Mononuclear cell (primary cell): Measurements from ENCODE around the gene ATP1A4. TPM values are rescaled to one million over a fixed set of nuclear protein-coding genes. Genes with fewer than 3 reads are reported as not detected.

ENCODE experiments used
- H3K27me3 ChIP-seq: 2 replicates; pipeline ENCODE4 v1.6.0; 2011; ENCODE audit warnings: low read length, control low read depth; ENCODE audit not compliant: insufficient read depth
- H3K4me1 ChIP-seq: 2 replicates; pipeline ENCODE4 v1.5.1; 2011; ENCODE audit warnings: mild to moderate bottlenecking, low read length, control low read depth; ENCODE audit not compliant: insufficient read depth
- H3K4me3 ChIP-seq: 2 replicates; pipeline ENCODE4 v1.5.1; 2011; ENCODE audit warnings: mild to moderate bottlenecking, low read length, moderate library complexity
- H3K9me3 ChIP-seq: 2 replicates; pipeline ENCODE4 v1.5.1; 2011; ENCODE audit warnings: low read depth, mild to moderate bottlenecking, control low read depth, low read length
- total RNA-seq: library from RNA; depleted of rRNA; stranded (reverse); fragments of >200 nt; gene quantifications from one replicate; pipeline ENCODE4 v1.2.3, GENCODE V29; 2012

ATP1A4 gene
- total RNA-seq, 1 donor: under 0.01 TPM

DNA sequence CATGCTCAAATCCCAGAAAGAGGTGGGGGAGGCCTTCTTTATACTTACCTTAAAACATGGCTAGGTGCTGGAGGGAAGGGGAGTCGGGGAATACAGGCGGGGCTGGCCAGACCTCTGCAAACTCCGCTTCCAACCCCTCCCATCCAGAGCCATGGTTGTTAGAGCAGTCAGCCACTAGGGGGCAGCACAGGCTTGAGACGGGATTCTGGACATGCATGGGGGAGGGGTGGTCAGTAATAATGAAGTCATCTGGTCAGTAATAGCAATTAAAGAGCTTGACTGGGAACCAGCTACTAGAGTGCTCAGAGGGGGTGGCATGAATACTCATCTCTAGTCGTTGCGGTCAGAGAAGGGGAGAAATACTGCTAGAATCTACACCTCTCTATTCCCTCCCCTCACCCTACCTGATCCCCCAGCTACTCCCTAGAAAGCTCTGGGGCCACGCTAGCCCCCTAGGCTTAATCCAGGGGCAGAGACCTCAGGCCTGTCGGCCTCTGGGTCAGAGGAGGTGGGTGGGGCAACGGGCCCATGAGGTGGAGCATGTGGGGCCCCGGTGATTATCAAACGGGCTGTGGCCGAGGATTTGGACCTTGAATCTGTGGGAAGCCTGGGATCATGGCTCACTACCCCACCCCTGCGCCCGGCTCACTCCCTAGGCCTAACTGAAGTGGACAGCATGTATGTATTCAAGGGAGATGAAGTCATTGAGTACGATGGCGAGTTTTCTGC is 41.9 kb downstream of the ATP1A4 start:
- no peaks in the 10 kb centered on the region for H3K9me3 ChIP-seq
- peaks cover 3% of the 10 kb centered on the region for H3K4me1 ChIP-seq
- H3K4me3 ChIP-seq: no peak overlapping the region
- H3K27me3 ChIP-seq: no peaks in the 10 kb centered on the region

DNA sequence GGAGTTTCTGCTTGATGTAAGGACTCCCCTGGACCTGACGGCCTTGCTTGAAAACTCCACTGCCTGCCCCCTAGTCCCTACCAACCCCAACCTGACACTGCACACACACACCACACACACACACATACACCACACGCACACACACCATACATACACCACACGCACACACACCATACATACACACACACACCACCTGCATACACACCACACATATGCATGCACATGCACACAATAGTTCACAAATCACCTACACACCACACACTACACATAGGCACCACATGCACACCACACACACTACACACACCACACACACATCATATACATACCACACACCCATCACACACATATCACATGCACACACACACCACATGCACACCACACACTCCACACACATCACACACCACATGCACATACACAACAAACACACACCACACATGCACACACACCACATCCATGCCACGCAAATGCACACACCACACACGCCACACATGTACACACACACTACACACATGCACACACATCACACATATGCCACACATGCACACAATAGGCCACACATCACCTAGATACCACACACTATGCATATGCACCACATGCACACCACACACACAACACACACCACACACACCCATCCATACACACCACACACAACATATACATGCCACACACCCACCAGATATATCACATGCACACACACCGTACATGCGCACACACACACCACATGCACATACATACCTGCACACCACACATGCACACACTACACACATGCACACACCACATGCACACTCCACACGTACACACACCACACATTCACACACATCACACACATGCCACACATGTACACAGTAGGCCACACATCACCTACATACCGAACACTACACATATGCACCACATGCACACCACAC is 42.7 kb downstream of the ATP1A4 start:
- H3K4me1 ChIP-seq: peaks cover 3% of the 10 kb centered on the region
- no peak overlapping the region for H3K4me3 ChIP-seq
- no peaks in the 10 kb centered on the region for H3K27me3 ChIP-seq
- H3K9me3 ChIP-seq: no peaks in the 10 kb centered on the region

DNA sequence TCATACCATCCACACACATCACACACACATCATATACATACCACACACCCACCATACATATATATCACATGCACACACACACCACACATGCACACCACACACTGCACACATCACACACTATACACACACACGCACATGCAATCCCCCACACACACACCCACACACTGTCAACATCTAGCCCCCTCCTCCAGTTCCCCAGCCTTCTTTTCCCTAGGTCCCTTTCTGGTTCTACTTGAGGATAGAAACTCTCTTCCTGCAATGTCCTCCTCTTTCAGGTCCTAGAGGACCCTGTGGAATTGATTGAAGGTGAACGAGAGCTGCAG is 43.3 kb downstream of the ATP1A4 start:
- peaks cover 3% of the 10 kb centered on the region for H3K4me1 ChIP-seq
- no peak overlapping the region for H3K4me3 ChIP-seq
- H3K9me3 ChIP-seq: no peaks in the 10 kb centered on the region
- H3K27me3 ChIP-seq: no peaks in the 10 kb centered on the region

DNA sequence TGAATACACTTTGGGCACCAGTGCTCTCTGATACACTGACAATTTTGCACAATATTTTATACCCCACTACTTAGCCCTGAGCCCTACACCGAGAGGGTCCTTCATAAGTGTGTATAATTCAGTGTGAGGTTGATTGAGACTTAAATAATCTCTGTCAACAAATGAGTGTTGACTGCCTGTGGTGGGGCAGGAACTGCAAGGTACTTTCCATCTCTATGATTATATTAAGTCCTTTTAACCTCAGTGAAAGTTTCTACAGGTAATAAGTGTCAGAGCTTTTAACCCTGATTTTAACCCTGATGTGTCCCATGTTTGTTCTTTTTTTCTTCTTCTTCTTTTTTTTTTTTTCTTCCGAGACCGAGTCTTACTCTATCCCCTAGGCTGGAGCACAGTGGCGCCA is 44.7 kb downstream of the ATP1A4 start:
- Histone ChIP-seq H3K27me3 (no peaks in the 10 kb centered on the region), H3K4me3 (no peak overlapping the region)

GRCh38 chr1:160197231-160197630 is 45.8 kb downstream of the ATP1A4 start:
- H3K4me1 ChIP-seq: peaks cover 3% of the 10 kb centered on the region
- H3K27me3 ChIP-seq: no peaks in the 10 kb centered on the region
- H3K9me3 ChIP-seq: no peaks in the 10 kb centered on the region
- H3K4me3 ChIP-seq: no peak overlapping the region

More for the DNA sequence above, 44.7 kb downstream of the ATP1A4 start:
- H3K9me3 ChIP-seq: no peaks in the 10 kb centered on the region
- peaks cover 3% of the 10 kb centered on the region for H3K4me1 ChIP-seq

GRCh38 chr1:160200786-160201185 is 49.4 kb downstream of the ATP1A4 start:
- no peaks in the 10 kb centered on the region for H3K9me3 ChIP-seq

GRCh38 chr1:160204526-160205241 is 53.3 kb downstream of the ATP1A4 start:
- H3K4me3 ChIP-seq: peak overlapping the region; percentile 29
- no peaks in the 10 kb centered on the region for H3K9me3 ChIP-seq
- H3K27me3 ChIP-seq: no peaks in the 10 kb centered on the region
- peaks cover 32% of the 10 kb centered on the region for H3K4me1 ChIP-seq

More at GRCh38 chr1:160200786-160201185, 49.4 kb downstream of the ATP1A4 start:
- H3K4me3 ChIP-seq: no peak overlapping the region
- H3K27me3 ChIP-seq: no peaks in the 10 kb centered on the region
- peaks cover 19% of the 10 kb centered on the region for H3K4me1 ChIP-seq

GRCh38 chr1:160205242-160206035 is 54.0 kb downstream of the ATP1A4 start, which contains the start of gene PEA15:
Gene PEA15, plus strand, starts transcription at chr1:160205384. Its CDS starts 6,161 bp downstream, at chr1:160211545.
- Histone ChIP-seq H3K4me1 (peaks cover 32% of the 10 kb centered on the region), H3K27me3 (no peaks in the 10 kb centered on the region), H3K9me3 (no peaks in the 10 kb centered on the region), H3K4me3 (peak within 1 kb of the TSS; percentile 79)

DNA sequence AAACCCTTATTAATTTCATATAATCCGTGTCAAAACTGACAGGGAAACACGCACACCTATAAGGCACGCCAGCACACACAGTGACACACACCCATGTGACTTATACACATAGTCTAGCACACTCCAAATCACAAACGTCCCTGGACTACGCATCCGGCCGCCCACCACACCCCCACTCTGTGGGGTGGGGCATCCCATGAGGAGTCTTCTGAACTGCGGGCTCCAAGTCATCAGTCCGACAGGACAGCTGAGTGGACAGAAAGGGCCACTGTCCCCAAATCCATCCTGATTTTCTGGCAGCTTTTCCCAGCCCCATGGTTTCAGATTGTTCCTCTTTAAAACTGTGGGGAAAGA is 54.6 kb downstream of the ATP1A4 start:
- H3K4me3 ChIP-seq: peak overlapping the region; percentile 79
- peaks cover 32% of the 10 kb centered on the region for H3K4me1 ChIP-seq
- no peaks in the 10 kb centered on the region for H3K9me3 ChIP-seq
- H3K27me3 ChIP-seq: no peaks in the 10 kb centered on the region

- H3K4me3 ChIP-seq: no peak overlapping the region
- H3K27me3 ChIP-seq: no peaks in the 10 kb centered on the region
- H3K4me1 ChIP-seq: peaks cover 32% of the 10 kb centered on the region
- no peaks in the 10 kb centered on the region for H3K9me3 ChIP-seq
Observed at GRCh38 chr1:160206421-160207117, 55.2 kb downstream of the ATP1A4 start.

DNA sequence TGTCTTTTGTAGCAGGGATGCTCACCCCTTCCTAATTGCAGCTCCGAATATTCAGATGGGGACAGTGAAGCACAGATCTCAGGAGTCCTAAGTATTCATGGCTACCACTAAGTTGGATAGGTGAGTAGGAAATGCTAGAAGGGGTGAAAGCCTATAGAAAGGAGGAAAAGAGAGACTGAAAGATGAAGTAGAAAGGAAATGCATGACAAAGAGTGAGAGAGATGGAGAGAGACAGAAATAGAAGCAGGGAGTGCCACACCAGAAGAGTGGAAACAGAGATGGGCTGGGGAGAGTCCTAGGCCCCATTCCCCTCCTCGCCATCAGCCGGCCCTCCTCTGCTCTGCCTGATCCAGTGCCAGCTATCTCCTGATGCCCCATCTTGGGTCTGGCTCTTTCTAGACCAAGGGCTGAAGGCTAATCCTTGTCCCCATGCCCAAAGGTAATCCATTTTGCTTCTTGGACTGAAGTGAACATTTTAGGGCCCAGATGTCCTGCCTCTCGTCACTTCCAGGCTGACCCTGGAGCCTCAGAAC is 55.8 kb downstream of the ATP1A4 start:
- H3K9me3 ChIP-seq: no peaks in the 10 kb centered on the region
- no peaks in the 10 kb centered on the region for H3K27me3 ChIP-seq
- peaks cover 32% of the 10 kb centered on the region for H3K4me1 ChIP-seq
- H3K4me3 ChIP-seq: no peak overlapping the region

DNA sequence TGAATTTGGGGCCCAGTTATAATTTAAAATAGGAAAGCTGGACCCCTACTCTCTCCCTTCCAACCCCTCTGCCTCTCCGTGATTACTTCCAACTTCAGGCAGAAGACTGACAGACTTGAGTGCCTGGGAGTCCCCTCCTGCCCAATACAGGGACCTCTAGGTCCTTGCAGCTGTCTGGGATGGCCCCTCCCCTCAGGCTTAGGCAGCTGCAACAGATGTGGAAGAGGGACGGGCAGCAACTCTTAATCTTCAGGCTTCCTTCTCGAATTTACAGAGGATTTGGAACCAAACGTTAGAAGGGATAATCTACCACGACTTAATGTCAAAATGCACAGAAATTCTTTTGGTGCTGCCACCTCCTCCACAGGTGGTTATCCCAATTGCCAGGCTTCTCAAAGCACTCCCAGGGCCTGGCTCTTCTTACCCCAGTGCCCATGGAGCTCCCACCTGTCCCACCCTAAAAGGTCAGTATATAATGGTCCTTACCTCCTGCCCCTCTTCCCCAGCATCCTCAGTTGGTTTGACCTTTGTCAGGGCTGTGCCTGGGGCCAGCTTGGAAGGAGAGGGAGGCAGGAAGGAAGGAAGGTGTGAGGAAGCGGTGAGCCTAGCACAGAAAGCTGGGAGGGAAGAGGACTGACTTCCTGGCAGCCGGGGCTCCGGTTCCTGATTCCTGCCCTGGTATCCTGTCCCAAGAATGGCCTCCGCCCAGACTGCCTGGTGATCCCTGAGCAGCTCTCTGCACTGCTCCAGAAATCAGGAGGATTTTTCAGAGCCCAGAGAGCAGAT is 56.6 kb downstream of the ATP1A4 start:
- no peaks in the 10 kb centered on the region for H3K9me3 ChIP-seq
- H3K4me1 ChIP-seq: peaks cover 32% of the 10 kb centered on the region
- no peak overlapping the region for H3K4me3 ChIP-seq
- no peaks in the 10 kb centered on the region for H3K27me3 ChIP-seq

- Histone ChIP-seq H3K4me1 (peaks cover 31% of the 10 kb centered on the region), H3K4me3 (no peak overlapping the region), H3K9me3 (no peaks in the 10 kb centered on the region), H3K27me3 (no peaks in the 10 kb centered on the region)
Observed at GRCh38 chr1:160208557-160209320, 57.3 kb downstream of the ATP1A4 start.
